Stimulated activated CD8-positive, alpha-beta memory T cell treated with anti-CD3 and anti-CD28 coated beads, Interleukin-4, amount 100 ng/mL, for 4 hours (primary cell): ENCODE measurements around the gene LHFPL6.

Source experiments
- DNase-seq, 2 donors: peaks; one replicate each; pipeline ENCODE4 v3.0.0-alpha.2; 2020; ENCODE audit warnings: low read depth in 2 of 2, low spot score in 1 of 2

LHFPL6 gene

GRCh38 chr13:39596176-39596575 is 6.8 kb downstream of the LHFPL6 start:
- no peak for DNase-seq

- no peak for DNase-seq
Observed at GRCh38 chr13:39590466-39591036, 12.4 kb downstream of the LHFPL6 start.

GRCh38 chr13:39588384-39588783 is 14.6 kb downstream of the LHFPL6 start:
- DNase-seq, result no peak

- no peak for DNase-seq
Observed at GRCh38 chr13:39587939-39588338, 15.1 kb downstream of the LHFPL6 start.

GRCh38 chr13:39586958-39587605 is 15.9 kb downstream of the LHFPL6 start:
- no peak for DNase-seq

GRCh38 chr13:39586151-39586550 is 16.8 kb downstream of the LHFPL6 start:
- no peak for DNase-seq

- no peak for DNase-seq
Observed at GRCh38 chr13:39585219-39585618, 17.8 kb downstream of the LHFPL6 start.

GRCh38 chr13:39580881-39581575 is 22.0 kb downstream of the LHFPL6 start:
- no peak for DNase-seq

GRCh38 chr13:39578821-39579291 is 24.1 kb downstream of the LHFPL6 start:
- DNase-seq, result no peak

- no peak for DNase-seq
Observed at GRCh38 chr13:39577838-39578491, 25.0 kb downstream of the LHFPL6 start.

GRCh38 chr13:39577203-39577602 is 25.8 kb downstream of the LHFPL6 start:
- no peak for DNase-seq

GRCh38 chr13:39575641-39576238 is 27.3 kb downstream of the LHFPL6 start:
- no peak for DNase-seq

GRCh38 chr13:39571502-39572092 is 31.4 kb downstream of the LHFPL6 start:
- DNase-seq, result no peak

- DNase-seq, result no peak
Observed at GRCh38 chr13:39567569-39567968, 35.4 kb downstream of the LHFPL6 start.

GRCh38 chr13:39566216-39566869 is 36.6 kb downstream of the LHFPL6 start:
- no peak for DNase-seq

- DNase-seq, result no peak
Observed at GRCh38 chr13:39565036-39565949, 37.7 kb downstream of the LHFPL6 start.

GRCh38 chr13:39563470-39563735 is 39.6 kb downstream of the LHFPL6 start:
- DNase-seq, result no peak

GRCh38 chr13:39561971-39562370 is 41.0 kb downstream of the LHFPL6 start:
- no peak for DNase-seq

GRCh38 chr13:39559847-39560246 is 43.1 kb downstream of the LHFPL6 start:
- no peak for DNase-seq
